NCI-H1092 (cell line): ENCODE measurements around the gene GPD1L.
"Not testable (repeated sequence)": the region's sequence is repeated elsewhere in the genome, so short reads cannot be mapped to it uniquely, and the experiment has no call there.

Experiments used
- DNase-seq: peaks from one replicate; lab custom pipeline; 2025; lab: John Stamatoyannopoulos, UW

Gene GPD1L

DNA sequence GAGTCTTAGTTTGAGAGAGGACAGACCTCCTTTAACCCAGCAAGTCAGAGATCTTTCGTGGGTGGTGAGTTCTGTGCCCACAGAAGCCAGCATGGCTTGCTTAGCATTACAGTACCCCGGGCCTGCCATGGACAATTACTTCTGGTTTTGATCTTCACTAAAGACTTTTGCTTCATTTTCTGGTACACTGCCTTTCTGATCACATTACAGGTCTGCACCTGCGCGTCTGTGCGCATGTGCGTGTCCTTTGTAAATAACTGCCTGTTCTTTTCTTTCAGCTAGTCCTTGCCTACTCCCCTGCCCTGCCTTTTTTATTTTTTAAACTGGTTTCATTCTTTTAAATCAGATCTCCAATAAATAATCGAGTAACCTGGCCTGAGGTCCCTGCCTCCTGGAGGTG lies 74.9 kb downstream of the GPD1L start:
- DNase-seq = no peak

DNA sequence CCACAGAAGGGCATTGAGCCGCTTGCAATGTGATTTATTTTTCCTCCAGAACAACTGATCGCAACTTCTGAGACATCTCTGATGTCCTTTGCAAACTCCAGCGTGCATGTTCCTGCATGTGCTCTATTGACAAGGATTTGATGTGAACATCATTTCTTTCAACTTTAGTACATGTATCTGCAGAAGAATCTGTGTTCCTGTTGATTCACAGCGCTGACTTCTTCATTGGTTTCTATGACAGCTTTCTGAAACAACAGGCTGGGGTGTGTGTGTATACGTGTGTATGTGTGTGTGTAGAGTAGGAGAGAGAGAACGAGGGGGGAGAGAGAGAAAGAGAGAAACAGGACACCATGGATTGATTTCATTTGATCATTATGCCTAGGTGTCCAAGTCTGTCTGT lies 75.4 kb downstream of the GPD1L start:
- DNase-seq = no peak

DNA sequence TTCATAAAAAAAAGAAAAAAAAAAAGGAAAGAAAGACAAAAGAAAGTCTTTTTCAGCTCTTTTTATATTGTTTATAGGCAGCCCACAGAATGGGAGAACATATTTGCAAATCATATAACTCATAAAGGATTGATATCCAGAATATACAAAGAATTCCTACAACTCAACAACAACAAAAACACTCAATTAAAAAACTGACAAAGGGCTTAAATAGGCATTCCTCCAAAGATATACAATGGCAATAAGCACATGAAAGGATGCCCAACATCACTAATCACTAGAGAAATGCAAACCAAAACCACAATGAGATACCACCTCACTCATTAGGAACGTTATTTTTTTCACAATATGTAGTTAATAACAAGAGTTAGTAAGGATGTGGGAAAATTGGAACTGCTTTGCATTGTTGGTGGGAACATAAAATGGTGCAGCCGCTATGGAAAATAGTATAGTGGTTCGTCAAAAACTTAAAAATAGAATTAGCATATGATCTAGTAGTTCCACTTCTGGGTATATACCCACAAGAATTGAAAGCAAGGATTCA lies 77.8 kb downstream of the GPD1L start:
- no peak for DNase-seq

DNA sequence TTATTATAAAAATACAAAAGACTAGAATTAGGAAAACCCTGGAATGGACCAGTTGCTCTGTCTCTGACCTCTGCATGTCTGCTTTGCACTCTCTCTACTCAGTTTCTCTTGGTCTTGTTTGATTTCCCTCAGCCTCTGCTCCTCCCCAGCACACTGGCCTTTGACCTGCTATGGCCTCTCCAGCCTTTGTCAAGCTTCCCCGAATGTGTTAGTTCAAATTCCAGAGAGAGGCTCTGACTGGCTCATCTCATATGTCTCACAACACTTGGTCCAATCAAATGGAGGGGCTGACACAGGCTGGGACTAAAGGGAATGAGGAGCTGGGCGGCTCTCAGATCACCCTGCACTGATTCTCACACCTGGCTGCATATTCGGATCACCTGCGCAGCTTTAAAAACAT lies 79.7 kb downstream of the GPD1L start:
- no peak for DNase-seq

DNA sequence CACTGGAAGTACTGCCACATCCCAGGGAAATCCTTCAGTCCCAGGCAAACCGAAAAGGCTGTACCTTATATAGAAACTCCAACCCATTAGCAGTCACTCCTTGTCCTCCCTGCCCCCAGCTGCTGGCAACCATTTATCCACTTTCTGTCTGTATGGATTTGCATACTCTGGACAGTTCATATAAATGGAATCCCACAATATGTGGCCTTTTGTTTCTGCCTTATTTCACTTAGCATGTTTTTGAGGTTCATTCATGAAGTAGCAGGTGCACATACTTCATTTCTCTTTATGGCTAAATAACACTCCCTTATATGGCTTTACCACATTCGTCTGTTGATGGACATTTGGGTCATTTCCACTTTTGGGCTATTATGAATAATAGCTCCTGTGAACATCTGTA lies 80.5 kb downstream of the GPD1L start:
- DNase-seq = no peak

DNA sequence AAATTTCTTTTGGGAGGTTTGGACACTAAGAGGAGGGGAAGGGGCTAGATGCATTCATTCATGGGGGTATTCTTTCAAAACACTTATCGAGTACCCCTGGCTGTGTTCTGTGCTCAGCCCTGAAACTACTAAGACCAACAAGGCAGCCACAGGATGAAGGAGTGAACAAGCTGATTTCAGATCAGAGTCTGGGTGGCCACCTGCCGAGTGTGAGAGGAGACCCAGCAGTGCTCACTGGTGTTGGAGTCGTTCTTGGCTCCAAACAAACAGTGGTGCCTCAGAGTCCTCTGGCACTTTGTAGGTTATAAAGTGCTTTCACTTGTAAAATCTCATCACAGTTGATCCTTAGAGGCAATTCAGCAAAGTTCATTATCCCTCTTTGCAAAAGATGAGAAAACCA lies 83.3 kb downstream of the GPD1L start:
- no peak for DNase-seq

DNA sequence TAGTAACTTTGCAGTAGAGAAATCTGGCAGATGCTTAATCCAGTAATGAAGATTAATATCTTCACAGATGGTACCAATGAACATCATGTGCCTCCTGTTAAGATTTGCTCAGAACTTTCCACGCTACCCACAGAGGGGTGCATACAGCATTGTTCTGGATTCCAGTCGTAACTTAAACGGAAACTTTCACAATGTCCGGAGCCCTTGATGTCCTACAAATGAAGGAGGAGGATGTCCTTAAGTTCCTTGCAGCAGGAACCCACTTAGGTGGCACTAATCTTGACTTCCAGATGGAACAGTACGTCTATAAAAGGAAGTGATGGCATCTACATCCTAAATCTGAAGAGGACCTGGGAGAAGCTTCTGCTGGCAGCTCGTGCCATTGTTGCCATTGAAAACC lies 84.1 kb downstream of the GPD1L start:
- DNase-seq = not testable (repeated sequence)

DNA sequence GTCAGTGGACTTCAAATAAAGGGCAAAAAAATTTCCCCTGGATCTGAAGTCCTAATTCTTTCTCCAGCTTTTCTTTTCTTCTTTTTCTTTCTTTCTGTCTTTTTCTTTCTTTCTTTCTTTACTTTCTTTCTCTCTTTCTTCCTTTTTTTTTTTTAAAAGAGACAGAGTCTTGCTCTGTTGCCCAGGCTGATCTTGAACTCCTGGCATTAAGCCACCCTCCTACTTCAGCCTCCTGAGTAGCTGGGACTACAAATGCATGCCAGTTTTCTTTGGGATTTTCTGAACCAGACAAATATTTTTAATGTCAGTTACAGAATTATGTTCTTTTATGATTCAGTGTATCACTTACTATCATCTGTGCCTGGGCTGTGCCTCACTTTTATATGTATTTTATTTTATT lies 86.7 kb downstream of the GPD1L start:
- DNase-seq = no peak

DNA sequence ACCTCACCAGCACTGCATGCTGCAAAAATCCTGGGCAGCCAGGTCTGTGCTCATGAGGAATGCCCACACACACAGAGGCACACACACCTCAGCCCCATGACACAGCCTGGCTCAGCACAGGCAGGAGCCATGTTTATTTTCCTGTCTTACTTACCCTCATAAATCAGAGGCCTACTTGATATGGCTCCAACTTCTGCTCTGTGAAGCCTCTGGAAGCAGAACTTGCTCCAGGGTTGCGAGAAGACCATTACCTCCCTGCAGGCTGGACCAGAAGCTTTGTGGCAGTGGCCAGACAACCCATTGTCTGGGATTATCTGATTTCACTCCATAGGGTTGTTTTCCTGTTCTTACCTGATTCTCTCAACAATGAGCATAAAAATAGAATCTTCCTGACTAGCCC lies 88.2 kb downstream of the GPD1L start:
- DNase-seq = no peak

DNA sequence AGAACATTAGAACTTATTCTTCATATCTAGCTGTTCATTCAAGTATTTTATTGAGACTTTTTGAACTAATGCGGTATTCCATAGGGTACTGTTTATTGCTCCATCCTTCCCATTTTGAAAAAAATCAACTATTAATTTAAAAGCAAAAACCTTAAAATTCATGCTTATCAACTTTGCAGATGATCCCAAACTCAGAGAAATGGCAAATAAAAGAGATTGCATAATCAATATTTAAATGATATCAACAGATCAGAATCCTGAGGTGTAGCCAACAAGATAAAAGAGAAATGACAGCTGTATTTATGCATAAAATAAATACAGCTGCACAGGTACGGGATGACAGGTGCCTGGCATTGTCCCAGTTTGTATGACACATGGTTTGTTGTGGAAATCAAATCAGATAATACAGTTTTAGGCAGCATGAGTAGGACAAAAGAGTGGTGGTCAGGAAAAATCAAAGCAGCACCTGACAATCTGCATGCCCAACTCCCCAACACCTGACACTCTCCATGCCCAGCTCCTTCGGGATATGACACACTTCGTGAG lies 89.6 kb downstream of the GPD1L start:
- DNase-seq = no peak

DNA sequence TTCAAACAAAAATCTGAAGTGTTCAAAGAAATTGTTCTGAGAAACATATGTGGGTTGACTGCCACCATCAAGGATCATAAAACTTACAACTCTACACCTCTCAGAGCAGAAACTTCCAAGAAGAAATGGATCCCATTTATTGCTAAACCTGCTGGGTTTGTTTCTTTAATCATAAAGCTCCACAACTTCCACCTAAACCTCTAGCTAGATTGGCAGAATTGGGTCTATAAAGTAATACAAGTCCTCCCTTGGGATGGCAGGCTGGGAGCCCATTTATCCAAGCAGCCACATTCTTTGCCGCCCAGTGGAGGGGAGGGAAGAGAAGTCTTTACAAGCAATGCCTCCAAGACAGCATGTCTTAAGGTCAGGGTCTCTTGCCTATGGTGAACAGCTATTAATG lies 91.6 kb downstream of the GPD1L start:
- DNase-seq = no peak

DNA sequence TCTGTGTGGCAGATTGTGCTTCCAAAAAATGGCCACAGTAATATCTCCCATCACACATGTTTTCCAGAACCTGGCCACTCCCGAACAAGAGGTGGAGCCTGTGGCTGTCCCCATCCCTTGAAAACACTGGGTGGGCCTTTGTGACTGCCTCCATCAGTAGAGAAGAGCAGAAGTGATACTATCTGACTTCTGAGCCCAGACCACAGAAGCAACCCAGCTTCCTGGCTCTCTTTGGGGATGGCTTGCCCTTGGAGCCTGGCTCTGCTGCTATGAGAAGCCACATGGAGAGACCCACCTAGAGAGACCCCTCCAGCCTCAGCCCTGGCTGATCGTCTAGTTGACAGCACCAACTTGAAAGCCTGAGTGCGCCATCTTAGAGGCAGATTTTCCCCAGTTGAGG lies 92.3 kb downstream of the GPD1L start:
- DNase-seq = no peak

DNA sequence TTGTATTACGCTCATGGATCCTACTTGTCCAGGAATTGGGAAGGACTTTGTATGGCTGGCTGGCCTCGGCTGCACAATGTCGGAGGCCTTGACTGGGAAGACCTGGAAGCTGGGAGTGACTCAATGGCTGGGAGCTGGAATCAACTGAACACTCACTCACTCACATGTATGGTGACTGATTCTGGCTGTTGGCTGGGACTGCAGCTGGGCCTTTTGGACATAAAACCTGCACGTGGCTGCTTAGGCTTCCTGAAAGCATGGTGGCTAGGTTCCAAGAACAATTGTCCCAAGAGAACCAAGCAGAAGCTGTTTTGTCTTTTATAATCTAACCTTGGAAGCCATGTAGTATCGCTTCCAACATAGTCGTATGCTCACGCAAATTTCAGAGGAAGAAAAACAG lies 94.1 kb downstream of the GPD1L start:
- peak; percentile 6 for DNase-seq

DNA sequence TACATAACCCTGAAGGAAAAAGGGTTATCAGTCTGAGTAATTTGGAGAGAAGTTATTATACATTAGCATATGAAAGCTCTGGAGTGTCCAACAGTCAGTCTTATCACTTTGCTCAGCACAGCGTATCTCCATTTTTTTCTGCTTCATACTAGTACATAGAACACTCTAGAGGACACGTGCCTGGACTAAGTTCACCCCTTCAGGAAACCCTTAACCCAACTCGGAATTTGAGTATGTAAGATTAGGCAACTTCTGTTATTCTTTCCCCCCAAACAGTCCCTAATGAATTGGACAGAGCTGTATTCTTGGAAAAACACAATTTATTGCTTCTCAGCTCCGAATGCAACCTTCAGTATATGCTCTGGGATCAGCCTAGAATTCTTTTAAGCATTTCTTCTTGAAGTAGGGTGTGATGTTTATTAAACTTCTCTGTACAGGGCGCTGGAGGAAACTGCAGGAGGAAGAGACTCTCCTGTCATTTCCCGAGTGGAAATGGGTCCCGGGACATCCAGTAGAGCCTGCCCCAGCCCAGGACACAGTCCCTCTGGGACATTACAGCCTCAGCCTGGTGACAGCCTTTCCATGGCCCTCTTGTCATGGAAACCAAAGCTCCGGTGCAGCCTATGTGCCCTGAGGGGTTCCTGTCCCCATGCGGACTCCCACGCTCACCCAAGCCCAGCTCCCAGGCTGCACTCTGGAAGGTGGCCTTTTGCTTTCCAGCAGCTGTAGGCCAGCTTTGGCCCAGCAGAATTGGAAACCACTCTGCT lies 94.8 kb downstream of the GPD1L start:
- DNase-seq = no peak

DNA sequence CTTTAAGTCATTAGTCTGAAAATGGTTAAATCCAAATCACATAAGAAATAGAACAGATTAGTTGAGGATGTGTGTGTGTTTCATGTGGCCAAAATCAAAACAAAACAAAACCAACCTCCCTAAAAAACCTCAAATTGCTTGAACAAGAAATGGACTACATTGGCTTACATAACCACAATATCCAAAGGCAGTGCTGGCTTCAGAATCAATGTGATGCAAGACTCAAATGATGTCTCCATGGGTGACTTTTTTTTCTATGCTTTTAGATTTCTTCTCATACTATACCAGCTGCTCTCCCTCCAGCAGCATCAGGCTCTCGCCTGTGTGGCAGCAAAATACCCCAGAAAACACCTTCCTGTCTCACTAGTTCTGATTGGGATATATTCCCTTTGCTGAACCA lies 96.1 kb downstream of the GPD1L start:
- no peak for DNase-seq

DNA sequence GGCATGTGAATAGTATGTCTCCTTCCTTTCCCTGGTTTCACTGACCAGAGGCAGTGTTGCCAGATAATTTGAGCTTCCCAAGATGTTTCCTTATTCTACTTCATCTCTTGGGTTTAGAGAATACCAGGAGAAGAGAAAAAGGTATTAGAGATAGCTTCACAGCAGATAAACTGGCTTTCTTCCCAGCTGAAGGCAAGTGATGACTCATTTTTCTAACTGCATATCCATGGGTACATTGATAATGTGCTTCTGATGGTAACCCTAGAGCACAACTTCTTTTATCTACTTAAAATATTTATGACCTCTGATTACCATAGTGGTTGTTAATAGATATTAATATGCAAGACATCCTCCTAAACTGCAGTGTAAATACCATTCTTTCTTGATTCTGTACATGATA lies 97.4 kb downstream of the GPD1L start:
- no peak for DNase-seq

DNA sequence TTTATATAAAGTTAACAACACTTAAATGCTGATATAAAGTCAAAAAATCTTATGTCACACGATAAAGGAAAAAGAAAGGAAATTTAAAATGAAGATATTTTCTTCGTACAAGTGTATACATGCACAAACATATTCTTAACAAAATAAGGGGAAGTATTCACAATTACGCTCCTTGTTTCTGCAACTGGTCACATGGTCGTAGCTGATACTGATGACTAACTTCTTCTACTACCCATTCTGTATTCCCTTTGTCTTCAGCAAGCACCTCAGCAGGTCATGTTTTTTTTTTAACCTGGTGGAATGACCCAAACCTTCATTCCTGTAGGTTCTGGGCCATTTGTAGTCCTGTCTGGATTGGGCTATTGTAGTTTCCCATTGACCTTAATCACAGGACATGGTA lies 102.0 kb downstream of the GPD1L start:
- no peak for DNase-seq

DNA sequence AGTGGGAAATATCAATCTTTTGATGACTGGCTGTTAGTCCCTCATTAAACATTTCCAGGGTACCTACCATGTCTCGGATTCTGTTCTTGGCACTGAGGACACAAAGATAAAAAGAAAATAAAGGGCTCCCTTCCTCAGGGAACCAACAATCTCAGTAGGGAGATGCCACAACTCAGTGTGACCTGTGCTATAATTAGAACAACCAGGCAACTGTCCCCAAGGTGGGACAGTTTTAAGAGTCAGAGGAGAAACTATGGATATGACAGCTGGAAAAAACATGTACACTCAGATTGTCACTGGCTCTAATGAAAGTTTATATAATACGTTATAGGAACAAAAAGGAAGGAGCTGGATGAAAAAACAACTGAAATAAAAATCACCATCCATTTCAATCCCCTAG lies 108.8 kb downstream of the GPD1L start:
- no peak for DNase-seq

DNA sequence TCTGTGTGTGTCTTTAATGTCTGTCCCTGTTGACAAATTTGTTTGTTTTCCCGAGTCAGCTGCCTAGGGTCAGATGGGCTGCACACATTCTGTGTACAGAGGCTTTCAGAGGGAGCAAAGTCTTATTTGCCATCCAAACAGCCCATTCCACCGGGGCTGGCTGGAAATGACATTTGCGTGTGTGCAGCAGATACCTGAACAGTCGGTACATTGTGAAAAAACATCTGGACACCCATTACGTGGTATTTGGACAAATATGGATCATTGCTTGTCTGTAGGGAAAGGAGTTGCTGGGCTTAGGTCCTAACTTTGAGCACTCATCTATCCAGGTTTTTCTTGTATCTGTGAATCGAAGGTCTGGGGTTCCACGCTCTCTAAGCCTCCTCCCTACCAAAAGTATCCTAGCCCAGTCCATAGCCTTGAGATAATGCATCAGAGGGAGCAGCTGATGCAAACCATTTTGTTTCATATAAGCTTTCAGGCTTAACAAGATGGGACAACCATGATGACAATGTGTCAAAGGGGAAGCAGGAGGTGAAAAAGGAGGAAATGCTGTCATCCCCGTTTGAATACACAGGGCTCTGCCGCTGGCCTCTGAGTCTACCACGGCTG lies 109.9 kb downstream of the GPD1L start:
- no peak for DNase-seq

DNA sequence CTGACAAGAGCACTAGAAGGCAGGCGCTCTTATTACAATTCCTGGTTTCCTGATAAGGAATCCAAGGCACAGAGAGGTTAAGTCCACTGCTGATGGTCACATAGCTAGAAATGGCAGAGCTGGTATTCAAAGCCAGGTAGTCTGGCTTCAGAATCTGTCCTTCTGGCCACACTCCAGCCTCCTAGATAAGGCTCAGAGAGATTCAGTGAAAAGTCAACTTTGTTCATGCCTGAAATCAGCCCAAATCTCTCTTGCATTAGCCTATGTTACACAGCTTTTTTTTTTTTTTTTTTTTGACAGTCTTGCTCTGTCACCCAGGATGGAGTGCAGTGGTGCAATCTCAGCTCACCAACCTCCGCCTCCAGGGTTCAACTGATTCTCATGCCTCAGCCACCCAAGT lies 110.9 kb downstream of the GPD1L start:
- no peak for DNase-seq
